Activated CD4-positive, alpha-beta T cell treated with anti-CD3 and anti-CD28 coated beads, Interleukin-2, amount 50 U/mL, for 48 hours (primary cell): ENCODE data around the gene RPL15.
"Not testable (repeated sequence)": the region's sequence is repeated elsewhere in the genome, so short reads cannot be mapped to it uniquely, and the experiment has no call there.

Source experiments
- DNase-seq, 2 experiments: peaks; one replicate each; pipeline ENCODE4 v3.0.0-alpha.2; 2020

RPL15 gene

DNA sequence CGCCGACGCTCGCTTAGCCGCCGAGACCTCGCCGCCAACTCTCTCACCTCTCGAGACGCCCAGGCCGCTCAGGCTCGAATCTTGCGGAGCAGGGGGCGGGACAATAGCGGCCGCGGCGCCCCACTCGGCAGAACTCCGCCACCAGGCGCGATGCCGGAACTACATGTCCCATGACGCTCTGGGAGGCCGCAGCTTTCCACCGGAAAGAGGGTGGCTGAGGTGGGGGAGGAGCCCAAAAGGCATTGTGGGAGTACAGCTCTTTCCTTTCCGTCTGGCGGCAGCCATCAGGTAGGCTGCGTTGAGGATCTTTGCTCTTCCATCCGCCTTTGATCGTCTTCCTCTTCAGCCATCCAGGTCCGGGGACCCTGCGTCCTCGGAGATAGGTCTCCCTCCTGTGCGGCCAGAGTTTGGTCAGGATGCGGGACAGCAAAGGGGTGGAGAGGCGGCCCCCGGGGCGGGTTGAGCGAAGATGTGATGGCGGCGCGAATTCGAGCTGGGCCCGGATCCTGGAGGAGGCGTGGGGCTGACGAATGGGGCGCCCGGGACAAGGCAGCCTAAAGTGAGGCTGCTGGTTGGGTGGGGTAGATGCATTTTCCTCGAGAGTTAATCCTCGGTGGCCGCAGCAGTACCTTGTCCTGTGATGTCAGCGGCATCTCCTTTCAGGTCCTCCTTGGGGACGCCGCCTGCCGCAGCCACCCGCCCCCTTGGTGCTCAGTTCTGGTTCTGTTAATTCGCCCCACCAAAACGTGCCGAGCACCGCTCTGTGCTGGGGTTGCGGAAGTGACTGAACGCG lies at the start of gene RPL15, which contains the start of gene NKIRAS1:
RPL15 (plus strand) TSS at position 247 of the 793 bp plus-strand sequence. CDS start 728 bp downstream, outside the sequence.
NKIRAS1 (minus strand) TSS at position 105 of the 793 bp plus-strand sequence. CDS start 6,086 bp downstream, outside the sequence.
- peak; percentile 95 to 97 for DNase-seq

DNA sequence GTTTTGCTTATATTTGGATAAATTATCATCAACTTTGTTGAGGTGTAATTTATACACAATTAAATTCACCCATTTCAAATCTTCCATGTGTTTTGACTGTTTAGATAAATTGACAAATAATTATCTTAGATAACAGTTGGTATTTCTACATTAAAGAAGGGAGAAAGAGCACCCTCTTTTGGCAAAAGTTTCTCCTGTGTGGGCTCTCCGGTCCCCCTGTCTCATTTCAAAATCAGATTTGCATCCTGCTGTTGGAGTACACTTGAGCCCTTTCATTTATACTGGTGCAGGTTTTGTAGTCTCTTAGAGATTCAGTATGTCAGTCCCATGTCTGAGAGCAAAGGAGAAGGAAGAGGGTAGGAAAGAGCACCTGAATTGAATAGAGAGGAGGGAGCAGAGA lies 49.5 kb upstream of the RPL15 start:
- no peak for DNase-seq

DNA sequence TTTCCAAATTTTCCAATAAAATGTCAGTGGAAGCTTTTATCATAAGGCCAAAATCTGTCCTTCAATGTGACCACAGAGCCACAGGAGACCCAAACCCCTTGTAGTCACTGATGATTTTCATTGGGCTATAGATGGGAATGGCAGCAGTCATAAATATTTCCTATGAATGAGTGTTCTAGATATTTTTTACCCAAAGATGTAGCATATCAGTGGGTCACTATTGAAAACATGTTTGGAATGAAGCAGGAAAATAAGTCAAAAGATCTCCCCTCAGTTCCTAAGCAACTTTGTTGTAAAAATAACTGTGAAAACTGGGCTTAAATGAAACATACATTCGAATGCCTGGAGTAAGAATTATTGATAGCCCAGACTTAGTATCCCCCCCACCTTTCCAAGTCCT lies 49.1 kb upstream of the RPL15 start:
- DNase-seq: no peak

DNA sequence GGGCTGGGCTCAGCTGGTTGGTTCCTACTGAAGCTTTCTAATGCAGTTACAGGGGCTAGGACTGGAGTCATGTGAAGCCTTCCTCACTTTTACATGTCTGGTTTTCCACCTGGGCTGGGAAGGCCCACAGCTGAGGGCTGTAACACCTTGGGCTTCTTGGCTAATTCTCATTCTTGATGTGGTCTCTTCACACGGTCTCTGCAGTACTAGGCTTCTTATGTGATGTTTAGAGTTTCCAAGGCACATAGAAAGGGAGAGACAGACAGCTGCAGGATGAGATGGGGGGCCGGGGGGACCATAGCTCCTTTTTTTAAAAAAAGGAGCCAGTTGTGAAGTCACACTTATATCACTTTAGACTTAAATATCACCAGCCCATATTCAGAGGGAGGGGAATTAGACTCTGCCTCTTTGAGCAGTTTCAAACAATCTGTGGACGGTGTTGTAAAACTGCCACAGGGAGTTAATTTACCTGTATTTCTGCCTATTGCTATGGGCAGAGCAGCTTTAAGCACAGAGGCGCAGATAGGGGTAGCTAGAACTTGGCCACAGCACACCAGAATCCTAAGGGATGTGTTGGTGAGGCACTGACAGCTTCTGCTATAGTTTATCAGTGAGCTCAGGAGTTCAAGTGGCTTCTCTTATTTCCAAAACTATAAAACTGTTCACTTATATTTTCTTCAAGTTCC lies 46.8 kb upstream of the RPL15 start:
- DNase-seq: no peak

DNA sequence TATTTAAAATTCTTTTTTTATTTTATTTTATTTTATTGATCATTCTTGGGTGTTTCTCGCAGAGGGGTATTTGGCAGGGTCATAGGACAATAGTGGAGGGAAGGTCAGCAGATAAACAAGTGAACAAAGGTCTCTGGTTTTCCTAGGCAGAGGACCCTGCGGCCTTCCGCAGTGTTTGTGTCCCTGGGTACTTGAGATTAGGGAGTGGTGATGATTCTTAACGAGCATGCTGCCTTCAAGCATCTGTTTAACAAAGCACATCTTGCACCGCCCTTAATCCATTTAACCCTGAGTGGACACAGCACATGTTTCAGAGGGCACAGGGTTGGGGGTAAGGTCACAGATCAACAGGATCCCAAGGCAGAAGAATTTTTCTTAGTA lies 46.3 kb upstream of the RPL15 start:
- DNase-seq: not testable (repeated sequence)

DNA sequence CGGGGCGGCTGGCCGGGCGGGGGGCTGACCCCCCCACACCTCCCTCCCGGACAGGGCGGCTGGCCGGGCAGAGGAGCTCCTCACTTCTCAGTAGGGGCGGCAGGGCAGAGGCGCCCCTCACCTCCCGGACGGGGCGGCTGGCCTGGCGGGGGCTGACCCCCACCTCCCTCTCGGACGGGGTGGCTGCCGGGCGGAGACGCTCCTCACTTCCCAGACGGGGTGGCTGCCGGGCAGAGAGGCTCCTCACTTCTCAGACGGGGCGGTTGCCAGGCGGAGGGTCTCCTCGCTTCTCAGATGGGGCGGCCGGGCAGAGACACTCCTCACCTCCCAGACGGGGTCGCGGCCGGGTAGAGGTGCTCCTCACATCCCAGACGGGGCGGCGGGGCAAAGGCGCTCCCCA lies 45.6 kb upstream of the RPL15 start:
- not testable (repeated sequence) for DNase-seq

DNA sequence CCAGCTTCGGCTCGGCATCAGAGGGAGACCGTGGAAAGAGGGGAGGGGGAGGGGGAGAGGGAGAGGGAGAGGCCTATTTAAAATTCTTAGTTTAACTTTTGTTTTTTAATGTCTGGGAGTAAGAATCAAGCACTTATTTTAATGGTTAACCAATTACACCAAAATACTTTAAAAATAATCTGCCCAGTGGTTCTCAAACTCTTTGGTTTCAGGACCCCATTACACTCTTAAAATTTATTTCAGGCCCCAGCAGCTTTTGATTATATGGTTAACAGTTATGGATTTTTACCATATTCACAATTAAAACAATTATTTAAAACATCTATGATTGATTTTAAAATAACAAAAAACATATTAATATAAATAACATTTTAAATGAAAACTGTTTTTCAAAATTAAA lies 44.6 kb upstream of the RPL15 start:
- DNase-seq: no peak

DNA sequence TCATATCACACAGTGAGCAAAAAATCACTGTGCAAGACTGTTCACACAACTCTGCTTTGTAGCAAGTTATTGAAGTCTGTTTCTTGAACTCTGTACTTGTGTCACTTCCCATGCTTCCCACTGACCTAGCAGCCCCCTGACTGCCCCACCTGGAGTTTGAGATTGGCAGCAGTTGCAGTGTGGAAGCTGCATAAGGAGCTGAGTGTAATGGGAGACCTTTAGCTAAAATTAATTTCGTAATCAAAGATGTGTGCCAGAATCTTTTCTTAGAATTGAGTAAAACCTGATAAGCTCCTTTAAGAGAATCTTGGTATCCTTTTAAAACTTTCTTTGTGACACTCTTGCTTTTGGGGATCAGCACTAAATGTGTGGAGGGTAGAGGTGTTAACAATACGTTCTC lies 43.0 kb upstream of the RPL15 start:
- DNase-seq: no peak

DNA sequence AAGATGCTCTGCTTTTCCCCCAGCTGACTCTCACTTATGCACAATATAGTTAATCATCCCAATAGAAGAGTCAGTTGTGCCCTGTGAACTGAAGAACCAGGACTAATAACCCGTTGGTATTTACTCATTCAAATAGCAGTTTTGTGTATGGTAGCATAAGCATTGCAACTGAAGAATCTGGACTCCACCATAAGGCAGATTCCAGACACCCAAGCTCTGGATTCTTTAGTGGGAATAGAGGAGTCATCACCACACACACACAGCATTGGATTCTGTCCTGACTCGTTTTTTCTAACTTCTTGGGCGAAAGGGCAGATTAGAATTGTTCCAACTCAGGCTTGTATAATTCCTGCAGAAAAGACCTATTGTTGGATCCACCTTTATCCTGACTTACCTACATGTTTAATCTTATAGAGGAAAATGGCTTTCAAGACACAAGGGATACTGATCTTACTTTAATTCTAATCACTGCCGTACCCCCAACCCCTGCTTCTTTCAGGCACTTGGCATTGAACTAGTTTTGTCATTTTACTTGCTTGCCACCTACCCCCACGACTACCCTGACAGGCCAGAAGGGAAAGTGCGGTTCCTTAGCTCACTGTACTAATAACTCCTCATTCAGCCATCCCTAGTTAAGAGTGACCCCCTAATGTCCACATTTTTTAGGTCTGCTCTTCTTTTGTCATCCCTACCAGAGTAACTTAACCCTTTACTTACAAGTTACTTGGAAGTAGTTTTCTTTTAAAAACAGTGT lies 42.4 kb upstream of the RPL15 start:
- no peak for DNase-seq

DNA sequence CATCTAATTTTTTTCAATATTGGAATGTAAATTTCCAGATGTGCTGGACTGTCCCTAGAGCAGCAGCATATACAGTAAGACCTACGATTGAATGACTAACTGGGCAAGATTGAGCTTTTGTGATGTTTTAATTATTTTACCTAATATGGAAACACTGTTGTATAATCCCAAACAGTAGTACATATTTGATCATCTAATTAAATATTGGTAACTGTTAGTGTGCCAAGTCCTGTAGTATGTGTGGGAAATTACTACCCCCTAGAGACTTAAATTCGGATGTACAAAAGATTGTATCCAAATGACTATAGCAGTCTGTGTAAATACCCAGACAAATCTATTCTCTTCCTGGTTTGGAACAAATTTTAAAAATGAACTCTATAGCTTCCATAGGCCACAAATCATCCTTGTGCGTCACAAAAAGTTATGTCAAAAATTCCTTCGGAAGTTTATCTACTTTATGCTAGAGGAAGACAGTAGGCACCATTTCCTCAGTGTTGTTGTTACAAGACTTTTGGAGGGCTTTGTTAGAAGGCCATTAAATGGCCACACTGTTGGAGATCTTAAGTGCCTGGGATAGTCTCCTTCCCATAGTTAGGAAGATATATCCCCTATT lies 41.7 kb upstream of the RPL15 start:
- DNase-seq: no peak

DNA sequence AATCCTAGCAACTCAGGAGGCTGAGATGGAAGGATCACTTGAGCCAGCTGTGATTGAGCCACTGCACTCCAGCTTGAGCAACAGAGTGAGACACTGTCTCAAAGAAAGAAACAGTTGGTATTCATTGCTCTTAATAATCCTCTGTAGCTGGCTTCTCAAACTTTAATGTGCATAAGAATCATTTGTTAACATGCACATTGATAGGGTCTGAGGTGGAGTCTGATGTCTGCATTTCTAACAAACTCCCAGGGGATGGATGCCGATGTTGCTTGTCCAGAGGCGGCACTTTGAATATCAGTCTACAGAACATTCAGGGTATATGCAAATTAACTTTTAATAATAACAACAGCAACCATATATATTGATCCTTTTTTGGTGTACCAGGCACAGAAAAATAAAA lies 40.0 kb upstream of the RPL15 start:
- no peak for DNase-seq

DNA sequence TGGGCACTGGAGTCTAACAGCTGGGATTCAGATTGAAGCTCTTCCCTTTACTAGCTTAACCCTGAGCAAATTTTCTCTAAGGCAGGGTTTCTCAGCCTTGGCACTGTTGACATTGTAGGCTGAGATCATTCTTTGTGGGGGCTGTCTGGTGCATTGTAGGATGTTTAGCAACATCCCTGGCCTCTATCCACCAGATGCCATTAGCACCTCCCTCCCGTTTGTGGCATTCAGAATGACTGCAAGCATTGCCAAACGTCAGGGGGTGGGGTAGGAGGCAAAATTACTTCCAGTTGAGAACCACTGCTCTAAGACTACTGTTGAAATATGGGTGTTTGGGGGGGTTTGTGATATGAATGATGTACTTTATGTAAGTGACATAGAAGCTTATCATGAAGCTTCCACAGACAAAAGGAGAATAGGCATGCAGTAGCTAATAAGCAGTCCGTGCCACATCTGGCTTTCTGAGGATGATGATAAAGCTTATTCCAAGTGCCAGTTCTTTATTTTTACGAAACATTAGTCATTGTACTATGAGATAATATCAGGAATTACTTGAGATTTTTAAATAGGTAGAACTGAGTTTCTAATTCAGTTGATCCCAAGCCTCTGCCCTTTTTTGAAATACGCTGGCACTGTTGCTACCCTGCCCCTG lies 39.5 kb upstream of the RPL15 start:
- no peak for DNase-seq

DNA sequence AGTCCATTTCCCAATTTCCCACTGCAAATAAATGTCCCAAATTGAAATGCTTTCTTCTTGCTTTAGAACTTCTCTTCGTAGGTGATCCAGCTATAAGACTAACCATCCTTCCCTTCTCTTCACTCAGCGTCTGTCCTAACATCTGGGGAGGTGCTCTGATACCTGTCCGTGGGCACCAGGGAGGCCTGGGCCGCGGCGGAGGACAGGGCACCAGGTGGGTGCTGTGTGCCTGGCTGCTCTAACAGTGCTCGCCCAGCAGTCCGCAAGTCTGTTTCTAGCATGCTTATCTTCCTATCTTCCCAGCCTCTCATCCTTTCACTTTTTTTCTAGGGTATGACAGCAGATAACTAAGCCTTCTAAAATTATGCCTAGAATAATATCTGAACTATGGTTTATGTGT lies 37.4 kb upstream of the RPL15 start:
- no peak for DNase-seq

DNA sequence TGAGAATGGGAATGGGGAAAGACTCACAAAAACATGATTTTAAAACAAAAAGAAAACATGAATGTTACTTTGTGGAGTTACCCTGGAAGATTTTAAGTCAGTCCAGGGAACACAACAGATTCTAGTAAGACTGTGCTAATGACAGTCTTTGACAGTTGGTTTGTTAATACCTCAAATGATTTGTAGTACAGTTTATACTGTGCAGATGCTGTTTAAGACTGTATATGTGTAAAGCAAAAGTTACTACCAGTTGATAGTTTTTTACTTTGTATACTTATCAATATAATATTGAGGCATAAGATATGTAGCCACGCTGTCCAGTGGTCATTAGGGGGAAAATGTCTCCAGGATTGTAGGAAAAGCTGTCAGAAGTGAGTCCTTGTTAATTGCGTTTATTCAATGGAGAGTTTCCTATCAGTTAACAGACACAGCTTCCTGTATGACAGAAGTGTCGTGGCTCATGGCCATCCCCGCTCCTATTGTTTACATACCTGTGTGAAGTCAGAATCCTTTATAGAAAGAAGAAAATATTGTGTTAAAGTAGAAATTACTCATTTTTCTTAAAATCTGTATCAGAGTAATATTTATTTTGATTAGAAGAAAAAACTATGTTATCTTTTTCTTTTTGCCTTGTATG lies 36.1 kb upstream of the RPL15 start:
- DNase-seq: no peak

DNA sequence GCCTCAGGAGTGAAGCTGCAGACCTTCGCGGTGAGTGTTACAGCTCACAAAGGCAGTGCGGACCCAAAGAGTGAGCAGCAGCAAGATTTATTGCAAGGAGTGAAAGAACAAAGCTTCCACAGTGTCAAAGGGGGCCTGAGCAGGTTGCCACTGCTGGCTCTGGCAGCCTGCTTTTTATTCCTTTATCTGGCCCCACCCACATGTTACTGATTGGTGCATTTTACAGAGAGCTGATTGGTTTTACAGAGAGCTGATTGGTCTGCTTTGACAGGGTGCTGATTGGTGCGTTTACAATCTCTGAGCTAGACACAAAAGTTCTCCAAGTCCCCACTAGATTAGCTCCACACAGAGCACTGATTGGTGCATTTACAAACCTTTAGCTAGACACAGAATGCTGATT lies 34.9 kb upstream of the RPL15 start:
- DNase-seq: not testable (repeated sequence)

DNA sequence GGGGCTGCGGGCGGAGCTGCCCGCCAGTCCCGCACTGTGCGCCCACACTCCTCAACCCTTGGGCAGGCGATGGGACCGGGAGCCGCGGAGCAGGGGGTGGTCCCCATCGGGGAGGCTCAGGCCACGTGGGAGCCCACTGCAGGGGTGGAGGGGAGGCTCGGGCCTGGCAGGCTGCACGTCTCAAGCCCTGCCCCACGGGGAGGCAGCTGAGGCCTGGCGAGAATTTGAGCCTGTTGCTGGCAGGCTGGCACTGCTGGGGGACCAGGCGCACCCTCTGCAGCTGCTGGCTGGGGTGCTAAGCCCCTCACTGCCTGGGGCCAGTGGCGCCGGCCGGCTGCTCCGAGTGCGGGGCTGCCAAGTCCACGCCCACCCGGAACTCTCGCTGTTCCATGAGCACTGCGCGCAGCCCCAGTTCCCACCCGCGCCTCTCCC lies 34.4 kb upstream of the RPL15 start:
- no peak for DNase-seq

DNA sequence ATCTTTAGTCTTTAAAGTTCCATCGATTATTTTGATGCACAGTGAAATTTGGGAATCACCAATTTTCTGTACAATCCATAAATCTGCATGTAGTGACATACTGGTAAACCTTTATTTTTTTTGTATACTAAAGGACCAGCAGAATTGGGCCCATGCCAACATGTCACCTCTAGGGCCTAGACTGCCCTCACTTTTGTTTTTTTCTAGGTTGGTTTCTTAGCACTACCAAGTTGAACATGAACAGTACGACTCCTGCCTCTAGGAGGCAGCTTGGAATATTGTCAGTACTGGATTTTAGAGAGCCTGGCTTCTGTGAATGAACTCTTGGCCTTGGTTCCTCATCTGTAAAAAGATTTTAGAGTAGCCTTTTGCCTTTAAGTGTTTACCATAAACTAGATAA lies 32.5 kb upstream of the RPL15 start:
- DNase-seq: no peak

DNA sequence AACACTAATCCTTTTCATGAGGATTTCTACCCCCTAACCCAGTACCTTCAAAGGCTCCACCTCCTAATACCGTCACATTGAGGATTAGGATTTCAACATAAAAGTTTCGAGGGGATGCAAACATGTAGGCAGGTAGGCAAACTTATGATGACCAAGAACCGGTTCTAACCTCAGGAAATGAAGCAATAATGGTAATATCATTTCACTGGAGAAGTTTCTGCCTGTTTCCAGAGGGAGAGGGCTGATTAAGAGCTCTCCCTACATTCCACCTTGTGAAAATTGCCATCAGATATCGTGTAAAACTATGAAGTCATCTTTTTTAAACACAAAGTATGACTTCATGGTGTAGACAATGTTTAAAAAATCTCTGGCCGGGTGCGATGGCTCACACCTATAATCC lies 31.7 kb upstream of the RPL15 start:
- no peak for DNase-seq

DNA sequence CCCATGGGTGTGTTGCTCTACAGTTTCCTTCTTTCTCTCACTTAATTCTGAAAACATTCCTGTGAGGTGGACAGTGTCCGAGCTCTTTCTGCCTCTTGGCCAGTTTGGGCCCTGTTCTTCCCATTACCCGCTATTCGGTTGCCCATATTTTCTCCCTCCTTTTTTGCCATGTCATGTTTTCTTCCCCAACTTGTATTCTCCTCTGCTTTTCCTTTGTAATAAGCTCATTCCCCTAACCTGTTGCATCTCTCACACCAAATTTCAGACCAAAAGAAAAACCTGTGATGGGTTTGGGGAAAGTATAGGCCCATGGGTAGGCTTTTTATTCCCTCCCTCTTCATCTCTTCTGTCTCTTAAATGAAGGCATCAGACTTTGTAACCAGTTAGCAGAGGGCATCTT lies 30.6 kb upstream of the RPL15 start:
- no peak for DNase-seq

DNA sequence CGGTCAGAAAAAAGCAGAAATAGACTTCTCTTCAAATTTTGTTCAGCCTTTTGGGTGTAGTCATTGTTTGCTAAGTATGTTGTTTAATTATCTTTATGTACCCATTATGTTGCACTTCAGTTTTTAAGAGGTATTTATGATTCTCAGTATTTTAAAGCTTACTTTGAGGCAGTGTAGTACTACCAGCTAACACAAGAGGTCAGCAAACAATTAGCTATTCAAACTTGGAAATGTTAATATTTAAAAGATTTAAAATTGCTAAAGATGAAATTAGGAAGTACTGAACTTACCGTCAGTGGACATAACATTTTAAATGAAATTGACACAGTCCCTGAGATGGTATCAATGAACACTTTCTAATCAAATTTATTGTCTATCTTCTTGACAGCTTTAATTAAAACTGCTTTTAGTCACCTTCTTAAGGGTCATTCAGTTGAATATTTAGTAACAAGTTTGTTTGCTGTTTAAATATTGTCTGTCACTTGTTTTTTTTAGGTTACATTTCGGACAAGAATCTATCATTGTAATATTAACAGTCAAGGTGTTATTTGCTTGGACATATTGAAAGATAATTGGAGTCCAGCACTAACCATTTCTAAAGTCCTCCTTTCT lies 28.2 kb upstream of the RPL15 start:
- no peak for DNase-seq

DNA sequence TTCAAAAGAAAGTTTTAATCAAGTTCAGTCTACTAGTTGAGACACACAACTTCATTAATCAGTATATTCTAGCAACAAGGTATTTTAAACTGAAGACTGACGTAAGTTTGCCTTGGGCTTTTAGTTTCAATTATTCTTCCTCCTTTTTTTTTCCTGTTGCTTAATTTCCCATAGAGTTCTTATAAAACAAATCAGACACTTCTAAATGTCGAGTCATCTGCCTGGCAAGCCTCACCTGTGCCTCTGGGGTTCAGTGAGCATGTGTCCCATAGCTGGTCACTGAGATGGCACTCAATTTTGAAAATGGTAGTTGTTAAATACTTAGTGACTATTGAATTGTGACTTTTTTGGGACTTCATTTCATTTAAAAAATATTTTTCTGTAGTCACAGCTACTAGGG lies 27.5 kb upstream of the RPL15 start:
- no peak for DNase-seq

DNA sequence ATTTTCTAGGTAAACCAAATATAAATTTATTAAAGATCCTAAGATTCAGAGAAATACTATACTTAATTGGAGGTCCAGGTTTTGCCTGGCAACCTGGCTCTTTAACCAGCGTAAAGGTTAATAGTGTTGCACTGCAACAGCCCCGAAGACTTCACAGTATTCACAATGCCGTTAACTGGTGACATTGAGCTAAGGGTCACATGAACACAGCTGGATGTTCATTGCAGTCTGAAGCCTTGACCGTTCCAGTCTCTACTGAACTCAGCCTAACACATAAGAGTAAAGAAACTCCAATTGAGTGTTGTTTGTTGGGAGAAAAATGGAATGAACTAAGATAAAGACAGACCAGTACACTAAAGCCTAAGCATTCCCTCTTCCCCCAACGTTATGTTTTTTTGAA lies 27.0 kb upstream of the RPL15 start:
- no peak for DNase-seq
